GM23338 (cell line): ENCODE data around the gene PXT1. TPM values are rescaled to one million over a fixed set of nuclear protein-coding genes. Genes with fewer than 3 reads are reported as not detected.

Source experiments
- CREB1 ChIP-seq: fragments of 250-450 bp; sonication (Bioruptor Pico); IDR thresholded peaks from 2 replicates; pipeline ENCODE4 v1.5.0; 2020; ENCODE audit warnings: low read depth, mild to moderate bottlenecking, moderate library complexity
- JUNB ChIP-seq: IDR thresholded peaks from one replicate; pipeline ENCODE4 v1.6.1; 2016; ENCODE audit warnings: antibody characterized with exemption; ENCODE audit not compliant: unreplicated experiment
- polyA plus RNA-seq: library from polyadenylated mRNA; unstranded; fragments of >200 nt; fragmentation: Nextera tagmentation; extraction: Ambion mirVana; gene quantifications from 2 replicates; pipeline ENCODE4 v1.2.1, GENCODE V29; 2016
- total RNA-seq: library from RNA; depleted of rRNA; stranded (reverse); fragments of >200 nt; shearing (Covaris generic); gene quantifications from 2 replicates; pipeline ENCODE4 v1.2.3, GENCODE V29; 2014
- TF ChIP-seq, protein P1 (sequence below): IDR thresholded peaks from one replicate; pipeline ENCODE4 v1.6.1; 2018; ENCODE audit warnings: antibody characterized with exemption; ENCODE audit not compliant: unreplicated experiment
- TF ChIP-seq, protein P2 (sequence below): IDR thresholded peaks from 2 replicates; pipeline ENCODE4 v1.6.1; 2016; ENCODE audit warnings: antibody characterized with exemption
- TF ChIP-seq, protein P3 (sequence below): fragments of 250-450 bp; sonication (Bioruptor Pico); IDR thresholded peaks from 2 replicates; pipeline ENCODE4 v1.5.0; 2020; ENCODE audit warnings: mild to moderate bottlenecking, moderate library complexity

PXT1 gene
- total and polyA plus RNA-seq, 2 experiments from 2014 or later = 0.14 TPM; not detected in 1

GRCh38 chr6:36377594-36377993 is 65.1 kb downstream of the PXT1 start (continued):
- TF ChIP-seq, protein P1, sequence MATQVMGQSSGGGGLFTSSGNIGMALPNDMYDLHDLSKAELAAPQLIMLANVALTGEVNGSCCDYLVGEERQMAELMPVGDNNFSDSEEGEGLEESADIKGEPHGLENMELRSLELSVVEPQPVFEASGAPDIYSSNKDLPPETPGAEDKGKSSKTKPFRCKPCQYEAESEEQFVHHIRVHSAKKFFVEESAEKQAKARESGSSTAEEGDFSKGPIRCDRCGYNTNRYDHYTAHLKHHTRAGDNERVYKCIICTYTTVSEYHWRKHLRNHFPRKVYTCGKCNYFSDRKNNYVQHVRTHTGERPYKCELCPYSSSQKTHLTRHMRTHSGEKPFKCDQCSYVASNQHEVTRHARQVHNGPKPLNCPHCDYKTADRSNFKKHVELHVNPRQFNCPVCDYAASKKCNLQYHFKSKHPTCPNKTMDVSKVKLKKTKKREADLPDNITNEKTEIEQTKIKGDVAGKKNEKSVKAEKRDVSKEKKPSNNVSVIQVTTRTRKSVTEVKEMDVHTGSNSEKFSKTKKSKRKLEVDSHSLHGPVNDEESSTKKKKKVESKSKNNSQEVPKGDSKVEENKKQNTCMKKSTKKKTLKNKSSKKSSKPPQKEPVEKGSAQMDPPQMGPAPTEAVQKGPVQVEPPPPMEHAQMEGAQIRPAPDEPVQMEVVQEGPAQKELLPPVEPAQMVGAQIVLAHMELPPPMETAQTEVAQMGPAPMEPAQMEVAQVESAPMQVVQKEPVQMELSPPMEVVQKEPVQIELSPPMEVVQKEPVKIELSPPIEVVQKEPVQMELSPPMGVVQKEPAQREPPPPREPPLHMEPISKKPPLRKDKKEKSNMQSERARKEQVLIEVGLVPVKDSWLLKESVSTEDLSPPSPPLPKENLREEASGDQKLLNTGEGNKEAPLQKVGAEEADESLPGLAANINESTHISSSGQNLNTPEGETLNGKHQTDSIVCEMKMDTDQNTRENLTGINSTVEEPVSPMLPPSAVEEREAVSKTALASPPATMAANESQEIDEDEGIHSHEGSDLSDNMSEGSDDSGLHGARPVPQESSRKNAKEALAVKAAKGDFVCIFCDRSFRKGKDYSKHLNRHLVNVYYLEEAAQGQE = no peak
- TF ChIP-seq CREB1 (CRISPR knock-in tag) (no peak), JUNB (no peak)
- TF ChIP-seq, protein P2, sequence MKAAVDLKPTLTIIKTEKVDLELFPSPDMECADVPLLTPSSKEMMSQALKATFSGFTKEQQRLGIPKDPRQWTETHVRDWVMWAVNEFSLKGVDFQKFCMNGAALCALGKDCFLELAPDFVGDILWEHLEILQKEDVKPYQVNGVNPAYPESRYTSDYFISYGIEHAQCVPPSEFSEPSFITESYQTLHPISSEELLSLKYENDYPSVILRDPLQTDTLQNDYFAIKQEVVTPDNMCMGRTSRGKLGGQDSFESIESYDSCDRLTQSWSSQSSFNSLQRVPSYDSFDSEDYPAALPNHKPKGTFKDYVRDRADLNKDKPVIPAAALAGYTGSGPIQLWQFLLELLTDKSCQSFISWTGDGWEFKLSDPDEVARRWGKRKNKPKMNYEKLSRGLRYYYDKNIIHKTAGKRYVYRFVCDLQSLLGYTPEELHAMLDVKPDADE = no peak
- TF ChIP-seq, protein P3, sequence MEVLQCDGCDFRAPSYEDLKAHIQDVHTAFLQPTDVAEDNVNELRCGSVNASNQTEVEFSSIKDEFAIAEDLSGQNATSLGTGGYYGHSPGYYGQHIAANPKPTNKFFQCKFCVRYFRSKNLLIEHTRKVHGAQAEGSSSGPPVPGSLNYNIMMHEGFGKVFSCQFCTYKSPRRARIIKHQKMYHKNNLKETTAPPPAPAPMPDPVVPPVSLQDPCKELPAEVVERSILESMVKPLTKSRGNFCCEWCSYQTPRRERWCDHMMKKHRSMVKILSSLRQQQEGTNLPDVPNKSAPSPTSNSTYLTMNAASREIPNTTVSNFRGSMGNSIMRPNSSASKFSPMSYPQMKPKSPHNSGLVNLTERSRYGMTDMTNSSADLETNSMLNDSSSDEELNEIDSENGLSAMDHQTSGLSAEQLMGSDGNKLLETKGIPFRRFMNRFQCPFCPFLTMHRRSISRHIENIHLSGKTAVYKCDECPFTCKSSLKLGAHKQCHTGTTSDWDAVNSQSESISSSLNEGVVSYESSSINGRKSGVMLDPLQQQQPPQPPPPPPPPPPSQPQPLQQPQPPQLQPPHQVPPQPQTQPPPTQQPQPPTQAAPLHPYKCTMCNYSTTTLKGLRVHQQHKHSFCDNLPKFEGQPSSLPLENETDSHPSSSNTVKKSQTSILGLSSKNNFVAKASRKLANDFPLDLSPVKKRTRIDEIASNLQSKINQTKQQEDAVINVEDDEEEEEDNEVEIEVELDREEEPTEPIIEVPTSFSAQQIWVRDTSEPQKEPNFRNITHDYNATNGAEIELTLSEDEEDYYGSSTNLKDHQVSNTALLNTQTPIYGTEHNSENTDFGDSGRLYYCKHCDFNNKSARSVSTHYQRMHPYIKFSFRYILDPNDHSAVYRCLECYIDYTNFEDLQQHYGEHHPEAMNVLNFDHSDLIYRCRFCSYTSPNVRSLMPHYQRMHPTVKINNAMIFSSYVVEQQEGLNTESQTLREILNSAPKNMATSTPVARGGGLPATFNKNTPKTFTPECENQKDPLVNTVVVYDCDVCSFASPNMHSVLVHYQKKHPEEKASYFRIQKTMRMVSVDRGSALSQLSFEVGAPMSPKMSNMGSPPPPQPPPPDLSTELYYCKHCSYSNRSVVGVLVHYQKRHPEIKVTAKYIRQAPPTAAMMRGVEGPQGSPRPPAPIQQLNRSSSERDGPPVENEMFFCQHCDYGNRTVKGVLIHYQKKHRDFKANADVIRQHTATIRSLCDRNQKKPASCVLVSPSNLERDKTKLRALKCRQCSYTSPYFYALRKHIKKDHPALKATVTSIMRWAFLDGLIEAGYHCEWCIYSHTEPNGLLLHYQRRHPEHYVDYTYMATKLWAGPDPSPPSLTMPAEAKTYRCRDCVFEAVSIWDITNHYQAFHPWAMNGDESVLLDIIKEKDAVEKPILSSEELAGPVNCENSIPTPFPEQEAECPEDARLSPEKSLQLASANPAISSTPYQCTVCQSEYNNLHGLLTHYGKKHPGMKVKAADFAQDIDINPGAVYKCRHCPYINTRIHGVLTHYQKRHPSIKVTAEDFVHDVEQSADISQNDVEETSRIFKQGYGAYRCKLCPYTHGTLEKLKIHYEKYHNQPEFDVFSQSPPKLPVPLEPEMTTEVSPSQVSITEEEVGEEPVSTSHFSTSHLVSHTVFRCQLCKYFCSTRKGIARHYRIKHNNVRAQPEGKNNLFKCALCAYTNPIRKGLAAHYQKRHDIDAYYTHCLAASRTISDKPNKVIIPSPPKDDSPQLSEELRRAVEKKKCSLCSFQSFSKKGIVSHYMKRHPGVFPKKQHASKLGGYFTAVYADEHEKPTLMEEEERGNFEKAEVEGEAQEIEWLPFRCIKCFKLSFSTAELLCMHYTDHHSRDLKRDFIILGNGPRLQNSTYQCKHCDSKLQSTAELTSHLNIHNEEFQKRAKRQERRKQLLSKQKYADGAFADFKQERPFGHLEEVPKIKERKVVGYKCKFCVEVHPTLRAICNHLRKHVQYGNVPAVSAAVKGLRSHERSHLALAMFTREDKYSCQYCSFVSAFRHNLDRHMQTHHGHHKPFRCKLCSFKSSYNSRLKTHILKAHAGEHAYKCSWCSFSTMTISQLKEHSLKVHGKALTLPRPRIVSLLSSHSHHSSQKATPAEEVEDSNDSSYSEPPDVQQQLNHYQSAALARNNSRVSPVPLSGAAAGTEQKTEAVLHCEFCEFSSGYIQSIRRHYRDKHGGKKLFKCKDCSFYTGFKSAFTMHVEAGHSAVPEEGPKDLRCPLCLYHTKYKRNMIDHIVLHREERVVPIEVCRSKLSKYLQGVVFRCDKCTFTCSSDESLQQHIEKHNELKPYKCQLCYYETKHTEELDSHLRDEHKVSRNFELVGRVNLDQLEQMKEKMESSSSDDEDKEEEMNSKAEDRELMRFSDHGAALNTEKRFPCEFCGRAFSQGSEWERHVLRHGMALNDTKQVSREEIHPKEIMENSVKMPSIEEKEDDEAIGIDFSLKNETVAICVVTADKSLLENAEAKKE (CRISPR knock-in tag) = no peak
